Measurements from ENCODE around the gene PPP4R3C. TPM values are rescaled to one million over a fixed set of nuclear protein-coding genes. Genes with fewer than 3 reads are reported as not detected.
A peak's percentile ranks its signal among the peaks of the same experiment; 100 is the strongest.

The PPP4R3C gene
- total and polyA plus RNA-seq, 2 of the 13 experiments (the other 11 are each of a cell fraction or from before 2014, with no cell fraction given) = not detected

GRCh38 chrX:27451324-27451723, 11.8 kb downstream of the PPP4R3C start (continued):
- TF ChIP-seq, protein P1, sequence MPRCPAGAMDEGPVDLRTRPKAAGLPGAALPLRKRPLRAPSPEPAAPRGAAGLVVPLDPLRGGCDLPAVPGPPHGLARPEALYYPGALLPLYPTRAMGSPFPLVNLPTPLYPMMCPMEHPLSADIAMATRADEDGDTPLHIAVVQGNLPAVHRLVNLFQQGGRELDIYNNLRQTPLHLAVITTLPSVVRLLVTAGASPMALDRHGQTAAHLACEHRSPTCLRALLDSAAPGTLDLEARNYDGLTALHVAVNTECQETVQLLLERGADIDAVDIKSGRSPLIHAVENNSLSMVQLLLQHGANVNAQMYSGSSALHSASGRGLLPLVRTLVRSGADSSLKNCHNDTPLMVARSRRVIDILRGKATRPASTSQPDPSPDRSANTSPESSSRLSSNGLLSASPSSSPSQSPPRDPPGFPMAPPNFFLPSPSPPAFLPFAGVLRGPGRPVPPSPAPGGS (CRISPR knock-in tag; IDR thresholded peaks at IDR 0.05) = no peak
- TF ChIP-seq MED8 (CRISPR knock-in tag; IDR thresholded peaks at IDR 0.05; ENCODE audit: insufficient replicate concordance) (no peak), STAG1 (CRISPR knock-in tag; IDR thresholded peaks at IDR 0.05) (no peak), ZBTB1 (CRISPR knock-in tag; IDR thresholded peaks at IDR 0.05; ENCODE audit: borderline replicate concordance) (no peak), ZNF777 (CRISPR knock-in tag; IDR thresholded peaks at IDR 0.05) (no peak), ATF4 (CRISPR knock-in tag; IDR thresholded peaks at IDR 0.05) (peak in 1 of 2 experiments; percentile 81; a peak in 2 of 4 replicates), ZNF605 (CRISPR knock-in tag; IDR thresholded peaks at IDR 0.05) (no peak), BCL6 (CRISPR knock-in tag; IDR thresholded peaks at IDR 0.05) (no peak), ZNF614 (CRISPR knock-in tag; IDR thresholded peaks at IDR 0.05; ENCODE audit: borderline replicate concordance) (no peak), ZNF496 (CRISPR knock-in tag; IDR thresholded peaks at IDR 0.05; ENCODE audit: insufficient replicate concordance) (no peak), MEF2D (CRISPR knock-in tag; IDR thresholded peaks at IDR 0.05) (no peak), ZNF180 (CRISPR knock-in tag; IDR thresholded peaks at IDR 0.05; ENCODE audit: borderline replicate concordance, low read depth) (no peak), ZNF597 (CRISPR knock-in tag; IDR thresholded peaks at IDR 0.05) (no peak), ZNF224 (CRISPR knock-in tag; IDR thresholded peaks at IDR 0.05) (no peak), HNF4A (CRISPR knock-in tag; IDR thresholded peaks at IDR 0.05) (peak; percentile 64; the same call in 1 of the 2 replicates), SOX13 (IDR thresholded peaks at IDR 0.05) (no peak), SOX13 (CRISPR knock-in tag; conservative IDR thresholded peaks at IDR 0.05 in 1 of 2, IDR thresholded peaks at IDR 0.05 in 1 of 2) (peak in 1 of 2 experiments; percentile 57; a peak in 2 of 4 replicates), ZNF253 (CRISPR knock-in tag; IDR thresholded peaks at IDR 0.05; ENCODE audit: borderline replicate concordance) (no peak), ZC3H4 (CRISPR knock-in tag; IDR thresholded peaks at IDR 0.05; ENCODE audit: borderline replicate concordance) (no peak), TAF15 (IDR thresholded peaks at IDR 0.05; ENCODE audit: low read depth, low read length, poor library complexity, severe bottlenecking) (no peak)
- TF ChIP-seq, protein P2, sequence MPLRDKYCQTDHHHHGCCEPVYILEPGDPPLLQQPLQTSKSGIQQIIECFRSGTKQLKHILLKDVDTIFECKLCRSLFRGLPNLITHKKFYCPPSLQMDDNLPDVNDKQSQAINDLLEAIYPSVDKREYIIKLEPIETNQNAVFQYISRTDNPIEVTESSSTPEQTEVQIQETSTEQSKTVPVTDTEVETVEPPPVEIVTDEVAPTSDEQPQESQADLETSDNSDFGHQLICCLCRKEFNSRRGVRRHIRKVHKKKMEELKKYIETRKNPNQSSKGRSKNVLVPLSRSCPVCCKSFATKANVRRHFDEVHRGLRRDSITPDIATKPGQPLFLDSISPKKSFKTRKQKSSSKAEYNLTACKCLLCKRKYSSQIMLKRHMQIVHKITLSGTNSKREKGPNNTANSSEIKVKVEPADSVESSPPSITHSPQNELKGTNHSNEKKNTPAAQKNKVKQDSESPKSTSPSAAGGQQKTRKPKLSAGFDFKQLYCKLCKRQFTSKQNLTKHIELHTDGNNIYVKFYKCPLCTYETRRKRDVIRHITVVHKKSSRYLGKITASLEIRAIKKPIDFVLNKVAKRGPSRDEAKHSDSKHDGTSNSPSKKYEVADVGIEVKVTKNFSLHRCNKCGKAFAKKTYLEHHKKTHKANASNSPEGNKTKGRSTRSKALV (CRISPR knock-in tag; IDR thresholded peaks at IDR 0.05) = no peak
- TF ChIP-seq, protein P3, sequence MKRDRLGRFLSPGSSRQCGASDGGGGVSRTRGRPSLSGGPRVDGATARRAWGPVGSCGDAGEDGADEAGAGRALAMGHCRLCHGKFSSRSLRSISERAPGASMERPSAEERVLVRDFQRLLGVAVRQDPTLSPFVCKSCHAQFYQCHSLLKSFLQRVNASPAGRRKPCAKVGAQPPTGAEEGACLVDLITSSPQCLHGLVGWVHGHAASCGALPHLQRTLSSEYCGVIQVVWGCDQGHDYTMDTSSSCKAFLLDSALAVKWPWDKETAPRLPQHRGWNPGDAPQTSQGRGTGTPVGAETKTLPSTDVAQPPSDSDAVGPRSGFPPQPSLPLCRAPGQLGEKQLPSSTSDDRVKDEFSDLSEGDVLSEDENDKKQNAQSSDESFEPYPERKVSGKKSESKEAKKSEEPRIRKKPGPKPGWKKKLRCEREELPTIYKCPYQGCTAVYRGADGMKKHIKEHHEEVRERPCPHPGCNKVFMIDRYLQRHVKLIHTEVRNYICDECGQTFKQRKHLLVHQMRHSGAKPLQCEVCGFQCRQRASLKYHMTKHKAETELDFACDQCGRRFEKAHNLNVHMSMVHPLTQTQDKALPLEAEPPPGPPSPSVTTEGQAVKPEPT (CRISPR knock-in tag; IDR thresholded peaks at IDR 0.05; ENCODE audit: low read depth) = no peak
- TF ChIP-seq, protein P4, sequence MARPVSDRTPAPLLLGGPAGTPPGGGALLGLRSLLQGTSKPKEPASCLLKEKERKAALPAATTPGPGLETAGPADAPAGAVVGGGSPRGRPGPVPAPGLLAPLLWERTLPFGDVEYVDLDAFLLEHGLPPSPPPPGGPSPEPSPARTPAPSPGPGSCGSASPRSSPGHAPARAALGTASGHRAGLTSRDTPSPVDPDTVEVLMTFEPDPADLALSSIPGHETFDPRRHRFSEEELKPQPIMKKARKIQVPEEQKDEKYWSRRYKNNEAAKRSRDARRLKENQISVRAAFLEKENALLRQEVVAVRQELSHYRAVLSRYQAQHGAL (CRISPR knock-in tag; IDR thresholded peaks at IDR 0.05; ENCODE audit: not compliant biosample characterization) = no peak

Measured in HepG2 (cell line).